Measurements from ENCODE around the gene SLC22A23.

The SLC22A23 gene

DNA sequence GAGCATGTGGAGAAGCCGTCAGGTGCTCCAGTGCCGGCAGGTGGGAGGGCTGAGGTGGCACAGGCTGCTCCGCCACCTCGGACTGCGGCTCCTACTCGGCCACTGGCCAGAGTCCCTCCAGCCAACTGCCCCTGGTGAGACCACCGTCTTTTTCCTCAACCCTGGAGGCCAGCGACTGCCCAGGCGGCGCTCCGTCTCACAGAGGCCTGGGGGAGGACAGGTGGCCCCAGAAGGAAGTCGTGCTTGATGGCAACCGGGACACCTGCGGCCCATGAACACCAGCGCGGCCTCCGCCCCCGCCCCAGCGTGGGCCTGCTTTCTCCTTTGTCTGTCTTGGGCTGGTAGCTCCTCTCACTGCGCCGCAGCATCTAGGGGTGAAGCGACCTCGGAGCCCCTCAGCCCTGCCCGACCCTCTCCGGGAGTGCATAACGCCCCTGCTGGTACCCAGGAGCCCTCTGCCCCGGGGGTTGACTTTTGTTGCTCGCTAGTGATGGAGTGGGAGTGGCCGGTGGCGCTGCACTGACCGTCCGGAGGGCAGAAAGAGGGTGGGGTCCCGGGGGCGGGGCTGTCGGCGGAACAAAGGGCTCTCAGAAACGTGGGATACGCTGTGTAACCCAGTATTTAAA lies 228.7 kb downstream of the SLC22A23 start:
- TF ChIP-seq, protein P1, sequence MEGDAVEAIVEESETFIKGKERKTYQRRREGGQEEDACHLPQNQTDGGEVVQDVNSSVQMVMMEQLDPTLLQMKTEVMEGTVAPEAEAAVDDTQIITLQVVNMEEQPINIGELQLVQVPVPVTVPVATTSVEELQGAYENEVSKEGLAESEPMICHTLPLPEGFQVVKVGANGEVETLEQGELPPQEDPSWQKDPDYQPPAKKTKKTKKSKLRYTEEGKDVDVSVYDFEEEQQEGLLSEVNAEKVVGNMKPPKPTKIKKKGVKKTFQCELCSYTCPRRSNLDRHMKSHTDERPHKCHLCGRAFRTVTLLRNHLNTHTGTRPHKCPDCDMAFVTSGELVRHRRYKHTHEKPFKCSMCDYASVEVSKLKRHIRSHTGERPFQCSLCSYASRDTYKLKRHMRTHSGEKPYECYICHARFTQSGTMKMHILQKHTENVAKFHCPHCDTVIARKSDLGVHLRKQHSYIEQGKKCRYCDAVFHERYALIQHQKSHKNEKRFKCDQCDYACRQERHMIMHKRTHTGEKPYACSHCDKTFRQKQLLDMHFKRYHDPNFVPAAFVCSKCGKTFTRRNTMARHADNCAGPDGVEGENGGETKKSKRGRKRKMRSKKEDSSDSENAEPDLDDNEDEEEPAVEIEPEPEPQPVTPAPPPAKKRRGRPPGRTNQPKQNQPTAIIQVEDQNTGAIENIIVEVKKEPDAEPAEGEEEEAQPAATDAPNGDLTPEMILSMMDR (IDR thresholded peaks at IDR 0.05; ENCODE audit: low read depth, low read length) = no peak
- no peak for DNase-seq (ENCODE audit: extremely low read depth, low read depth)

DNA sequence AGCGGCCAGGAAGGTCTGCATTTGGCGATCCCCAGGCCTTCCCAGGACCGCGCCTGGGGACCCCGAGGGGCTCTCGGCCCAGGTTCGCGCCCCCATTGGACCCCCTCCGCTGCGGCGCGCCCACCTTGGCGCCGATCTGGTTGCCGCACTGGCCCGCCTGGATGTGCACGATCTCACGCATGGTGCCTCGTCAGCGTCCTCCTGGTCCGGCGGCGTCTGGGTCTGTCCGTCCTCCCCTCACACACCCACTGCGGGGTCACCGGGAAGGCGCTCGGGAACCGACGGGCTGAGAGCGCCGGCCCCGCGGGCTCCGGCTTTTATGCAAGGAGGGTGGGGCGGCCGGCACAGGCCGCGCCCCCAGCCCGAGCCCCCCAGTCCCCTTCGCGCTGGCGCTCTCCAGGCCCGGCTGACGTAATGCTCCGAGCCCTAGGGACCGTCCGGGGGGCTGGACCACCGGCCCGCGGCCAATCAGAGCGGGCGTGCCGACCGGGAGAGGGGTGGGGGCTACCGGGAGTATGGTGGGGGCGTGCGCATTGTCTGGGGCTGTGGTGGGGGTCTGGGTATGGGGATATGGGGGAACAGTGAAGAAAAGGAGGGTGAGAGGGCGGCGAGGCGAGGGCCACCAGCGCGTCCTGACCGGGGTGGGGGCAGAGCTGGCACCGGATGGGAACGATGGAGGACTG lies 229.3 kb downstream of the SLC22A23 start, which contains the start of gene TUBB2B:
Gene TUBB2B (minus strand): TSS at position 291 of the 683 bp plus-strand sequence. CDS start 110 bp downstream, at position 181.
- no peak for DNase-seq (ENCODE audit: extremely low read depth, low read depth)

DNA sequence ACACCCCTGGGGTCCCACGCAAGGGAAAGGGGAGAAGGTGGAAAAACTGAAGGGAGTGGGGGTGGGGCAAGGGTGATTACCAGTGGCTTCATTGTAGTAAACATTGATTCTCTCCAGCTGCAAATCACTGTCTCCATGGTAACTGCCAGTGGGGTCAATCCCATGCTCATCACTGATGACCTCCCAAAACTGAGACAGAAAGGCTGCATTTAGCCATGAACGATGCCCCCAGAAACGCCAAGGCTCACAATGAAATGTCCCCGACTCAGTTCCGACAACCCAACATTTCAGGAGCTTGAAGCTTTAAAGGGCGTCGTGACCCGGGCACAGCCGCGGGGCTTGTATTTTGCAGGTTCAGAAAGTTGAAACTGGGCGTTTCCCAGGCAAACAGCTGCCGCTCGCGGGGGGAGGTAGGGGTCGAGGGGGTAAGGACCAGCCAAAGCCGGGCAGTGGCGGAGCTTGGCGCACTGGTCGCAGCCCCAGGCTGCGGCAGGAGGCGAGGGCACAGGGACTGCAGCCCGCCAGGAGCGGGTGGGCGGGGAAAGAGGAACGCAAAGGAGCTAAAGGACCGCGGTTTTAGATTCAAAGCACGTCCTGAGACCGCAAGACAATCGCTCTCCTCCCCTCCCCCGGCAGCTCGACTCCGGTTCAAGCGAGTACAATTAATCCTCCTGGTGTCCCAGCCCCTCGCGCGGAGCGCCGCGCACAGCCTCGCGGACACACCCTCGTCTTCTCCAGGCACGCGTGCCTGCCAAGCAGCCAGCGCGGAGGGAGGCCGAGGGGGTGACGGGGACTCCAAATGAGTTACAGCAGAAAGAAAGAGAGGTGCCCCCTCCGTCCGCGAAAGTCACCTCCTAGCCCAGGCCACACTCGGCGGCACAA lies 230.1 kb downstream of the SLC22A23 start:
- TF ChIP-seq, protein P1 (IDR thresholded peaks at IDR 0.05; ENCODE audit: low read depth, low read length) = no peak
- no peak for DNase-seq (ENCODE audit: extremely low read depth, low read depth)

More for the DNA sequence above, 229.3 kb downstream of the SLC22A23 start, which contains the start of gene TUBB2B:
- TF ChIP-seq, protein P1 (IDR thresholded peaks at IDR 0.05; ENCODE audit: low read depth, low read length) = no peak

DNA sequence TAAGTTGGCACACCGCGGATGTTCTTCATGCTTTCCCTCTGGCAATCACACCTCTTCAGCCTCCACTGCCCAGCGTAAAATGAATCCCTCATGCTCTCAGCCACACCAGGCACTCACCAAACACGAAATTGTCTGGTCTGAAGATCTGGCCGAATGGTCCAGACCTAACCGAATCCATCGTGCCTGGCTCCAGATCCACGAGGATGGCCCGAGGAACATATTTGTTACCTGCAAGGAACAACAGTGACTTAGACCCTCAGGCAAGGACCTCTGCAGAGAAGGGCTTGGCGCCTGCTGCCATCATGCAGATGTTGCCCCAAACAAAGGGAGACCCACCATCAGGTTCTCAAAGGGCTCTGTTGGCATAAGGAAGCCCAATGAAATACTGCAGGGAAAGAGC lies 230.8 kb downstream of the SLC22A23 start:
- TF ChIP-seq, protein P1 (IDR thresholded peaks at IDR 0.05; ENCODE audit: low read depth, low read length) = no peak
- DNase-seq (ENCODE audit: extremely low read depth, low read depth) = no peak

DNA sequence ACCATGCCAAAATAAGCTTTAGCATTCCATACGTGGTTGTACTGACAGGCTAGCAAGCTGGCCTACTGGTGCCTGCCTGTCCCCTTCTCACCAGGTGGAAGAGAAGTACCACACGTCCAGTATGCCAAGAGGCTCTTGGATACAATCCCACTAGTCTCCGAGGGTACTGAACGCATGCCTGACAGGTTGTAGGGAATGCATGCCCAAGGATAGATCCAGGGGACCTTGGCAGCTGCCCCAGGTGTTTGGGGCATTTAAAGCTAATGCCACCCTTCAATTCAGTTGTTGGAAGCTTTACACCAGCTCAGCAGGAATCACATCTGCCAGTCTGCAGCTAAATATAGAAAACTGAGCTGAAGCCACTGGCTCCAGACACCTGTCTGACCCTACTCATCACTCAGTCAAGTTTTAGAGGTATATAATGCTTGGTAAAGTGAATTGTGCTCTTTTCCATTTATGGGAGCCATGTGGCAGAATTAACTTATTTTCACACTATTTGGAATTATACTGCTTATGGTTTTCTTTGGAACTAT lies 234.3 kb downstream of the SLC22A23 start:
- DNase-seq (ENCODE audit: extremely low read depth, low read depth) = no peak
- TF ChIP-seq, protein P1 (IDR thresholded peaks at IDR 0.05; ENCODE audit: low read depth, low read length) = no peak

DNA sequence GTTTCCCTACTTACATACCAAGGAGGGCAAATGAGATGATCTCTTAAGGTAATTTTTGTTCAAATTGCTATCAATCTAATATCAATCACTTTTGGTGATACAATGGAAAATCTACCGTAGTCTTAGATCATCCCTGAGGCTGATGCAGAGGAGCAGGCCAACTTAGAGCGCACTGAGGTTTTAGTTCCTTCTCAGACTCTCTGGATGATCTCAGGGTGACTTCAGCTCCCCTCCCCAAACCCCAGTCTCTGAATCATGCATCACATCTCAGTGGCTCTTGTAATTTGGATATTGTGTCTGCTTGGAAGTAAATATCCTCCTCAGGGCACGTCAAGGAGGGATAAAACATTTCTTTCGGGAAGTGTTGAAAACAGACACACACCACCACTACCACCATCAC lies 235.3 kb downstream of the SLC22A23 start:
- no peak for DNase-seq (ENCODE audit: extremely low read depth, low read depth)
- TF ChIP-seq, protein P1 (IDR thresholded peaks at IDR 0.05; ENCODE audit: low read depth, low read length) = no peak

Measured in AG09319 (cell line).